GM19025 (cell line): Measurements from ENCODE around the gene RING1.

ENCODE experiments used
- ATAC-seq: cut with Tn5 transposase; IDR thresholded peaks from one replicate; pipeline ENCODE4 v1.9.1; 2021; ENCODE audit warnings: mild to moderate bottlenecking, low read depth, moderate library complexity; ENCODE audit not compliant: unreplicated experiment

Gene RING1

DNA sequence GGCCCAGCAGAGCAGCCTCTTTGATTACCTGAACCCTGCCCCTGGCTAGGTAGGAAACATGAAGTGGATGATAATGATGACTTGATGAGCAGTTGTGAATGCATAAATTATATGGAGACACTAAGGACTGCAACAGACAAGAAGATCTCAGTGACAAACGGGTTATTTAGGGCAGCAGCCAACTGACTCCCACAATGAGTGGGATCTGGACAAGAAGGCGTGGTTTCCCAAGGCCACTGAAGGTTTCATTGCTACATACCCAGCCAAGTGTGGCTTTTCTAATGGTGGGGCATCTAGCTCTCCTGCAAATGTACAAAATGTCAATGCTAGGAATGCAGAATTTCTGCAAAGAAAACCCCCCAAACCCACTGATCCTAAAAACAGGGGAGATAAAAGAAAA, 29.4 kb downstream of the RING1 start:
- no peak for ATAC-seq

DNA sequence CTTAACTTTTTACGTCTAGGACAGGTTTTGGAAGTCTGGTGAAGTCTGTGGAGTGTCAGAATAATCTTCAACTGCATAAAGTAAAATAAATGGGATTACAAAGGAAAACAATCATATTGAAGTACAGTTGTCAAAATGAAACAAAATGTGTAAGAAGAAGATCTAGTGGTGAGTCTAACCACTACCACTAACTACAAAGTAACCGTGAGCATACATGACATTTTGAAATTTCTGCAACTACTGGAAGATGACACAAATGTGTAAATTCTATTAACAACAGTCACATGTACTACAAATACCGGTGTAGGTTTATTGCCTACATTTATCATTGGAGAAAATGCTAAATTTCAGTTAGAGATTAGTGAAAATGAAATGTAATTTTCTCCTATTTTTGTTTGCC, 33.7 kb downstream of the RING1 start:
- ATAC-seq = no peak

DNA sequence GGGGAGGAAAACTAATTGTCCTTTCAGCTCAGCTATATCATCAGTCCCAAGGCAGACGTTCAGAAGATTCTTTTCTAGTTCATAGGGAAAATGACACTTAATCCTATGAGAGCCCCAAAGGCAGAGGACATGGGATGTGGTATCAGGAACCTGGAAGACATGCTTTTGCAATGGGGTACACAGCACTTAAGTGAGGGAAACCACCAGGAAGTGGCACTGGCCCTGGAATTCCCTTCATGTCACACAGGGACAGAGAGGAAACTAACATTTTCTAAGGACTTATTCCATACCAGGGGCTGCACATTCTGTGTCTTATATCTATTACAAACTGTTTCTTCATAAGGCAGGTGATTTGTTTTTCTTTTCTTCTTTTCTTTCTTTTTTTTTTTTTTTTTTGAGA, 35.2 kb downstream of the RING1 start:
- ATAC-seq = no peak

DNA sequence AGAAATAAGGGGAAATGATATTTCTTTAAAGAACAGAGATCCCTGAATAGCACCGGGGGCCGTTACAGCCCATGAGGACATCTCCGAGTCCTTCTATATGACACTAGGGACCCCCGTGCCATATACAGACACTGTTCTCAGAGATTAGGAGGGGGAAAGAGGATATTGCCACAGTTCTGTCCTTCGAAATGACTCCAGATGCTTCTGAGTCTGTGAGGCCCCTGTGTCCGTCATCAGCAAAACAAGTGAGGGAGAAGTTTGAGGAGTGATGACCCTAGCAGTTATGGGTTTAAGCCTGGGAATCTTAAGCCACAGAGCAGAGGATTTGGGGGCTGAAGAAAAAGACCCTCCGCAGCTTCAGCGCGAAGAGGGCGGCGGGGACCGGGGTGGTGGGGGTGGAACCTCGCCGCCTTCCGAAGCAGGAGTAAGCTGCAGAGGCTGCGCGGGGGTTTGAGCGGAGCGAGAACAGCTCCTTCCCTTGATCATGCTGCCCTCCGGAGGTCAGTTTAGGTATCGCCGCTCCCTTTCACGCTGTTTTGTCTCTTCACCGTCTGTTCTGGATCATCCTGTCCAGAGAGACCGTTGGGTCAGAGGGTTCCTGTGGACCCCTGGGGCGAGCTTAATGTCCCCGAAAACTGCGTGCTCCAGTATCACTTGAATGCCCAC, 39.8 kb downstream of the RING1 start:
- ATAC-seq = no peak

GRCh38 chr6:33248643-33248931, 40.3 kb downstream of the RING1 start:
- no peak for ATAC-seq

DNA sequence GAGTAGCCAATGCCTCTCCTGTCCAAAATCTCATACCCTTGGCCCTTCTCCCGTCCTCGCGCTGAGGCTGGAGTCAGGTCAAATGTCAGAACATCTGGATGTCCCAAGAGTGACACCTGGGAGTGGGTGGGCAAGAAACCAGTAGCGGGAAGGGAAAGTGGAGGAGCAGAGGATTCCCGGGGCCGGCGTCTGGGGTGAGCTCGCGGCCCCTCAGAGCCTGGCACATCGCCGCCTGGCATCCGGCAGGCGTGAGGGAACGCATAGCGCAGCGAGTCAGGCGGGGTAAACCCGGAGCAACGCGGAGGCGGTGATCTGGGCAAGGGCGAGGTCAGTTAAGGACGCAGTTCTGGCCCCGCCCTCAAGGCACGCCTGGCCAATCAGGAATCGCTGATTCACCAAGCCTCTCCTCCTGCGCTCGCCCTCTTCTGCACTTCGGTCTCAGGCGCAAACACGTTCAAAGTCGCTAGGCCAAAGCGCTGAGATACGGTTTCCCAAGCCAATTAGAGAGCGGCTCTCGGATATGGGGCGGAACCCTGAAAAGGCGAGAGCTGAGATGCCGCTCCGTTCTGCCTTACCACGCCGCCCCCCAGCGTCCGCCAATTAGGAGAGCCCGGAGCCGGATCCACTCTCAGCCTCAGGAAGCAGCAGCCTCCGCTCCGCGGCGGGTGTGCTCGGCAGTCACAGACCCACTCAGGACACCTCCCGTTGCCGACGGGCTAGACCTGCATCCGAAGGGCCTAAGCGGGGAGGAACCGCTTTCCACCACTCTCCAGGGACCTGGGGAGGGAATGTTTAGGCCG, 40.8 kb downstream of the RING1 start:
- peak; percentile 92 for ATAC-seq

GRCh38 chr6:33249732-33250630, 41.7 kb downstream of the RING1 start:
- no peak for ATAC-seq

- no peak for ATAC-seq
Measured at GRCh38 chr6:33250731-33251130, 42.4 kb downstream of the RING1 start.

DNA sequence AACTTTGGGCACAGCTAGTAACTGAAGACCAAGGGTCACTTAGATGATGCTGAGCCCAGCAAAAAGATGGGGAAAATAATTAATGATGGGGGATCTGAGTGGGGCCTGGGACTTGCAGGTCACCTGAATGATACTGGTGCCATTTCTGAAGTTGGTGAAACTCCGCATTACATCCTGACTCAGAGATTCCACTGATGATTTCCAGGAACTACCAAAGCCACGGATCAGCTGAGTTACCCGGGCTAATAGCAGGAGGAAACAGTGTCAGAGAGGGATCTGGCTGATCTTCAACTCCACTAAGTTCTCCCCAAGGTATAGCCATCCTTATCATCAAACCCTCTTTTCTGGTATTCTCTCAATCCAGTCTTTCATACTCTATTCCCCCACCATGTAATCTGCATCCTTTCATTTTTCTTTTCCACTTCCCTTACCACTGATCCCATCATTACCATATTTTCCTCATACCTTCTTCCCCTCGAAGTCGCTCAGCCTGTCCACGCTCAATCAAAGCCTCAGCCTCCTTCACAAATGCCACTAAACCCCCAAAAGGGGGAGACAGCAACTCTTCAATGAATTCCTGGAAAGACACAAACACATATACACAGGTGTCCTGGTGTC, 43.2 kb downstream of the RING1 start:
- ATAC-seq = no peak

GRCh38 chr6:33252759-33253158, 44.5 kb downstream of the RING1 start:
- no peak for ATAC-seq

DNA sequence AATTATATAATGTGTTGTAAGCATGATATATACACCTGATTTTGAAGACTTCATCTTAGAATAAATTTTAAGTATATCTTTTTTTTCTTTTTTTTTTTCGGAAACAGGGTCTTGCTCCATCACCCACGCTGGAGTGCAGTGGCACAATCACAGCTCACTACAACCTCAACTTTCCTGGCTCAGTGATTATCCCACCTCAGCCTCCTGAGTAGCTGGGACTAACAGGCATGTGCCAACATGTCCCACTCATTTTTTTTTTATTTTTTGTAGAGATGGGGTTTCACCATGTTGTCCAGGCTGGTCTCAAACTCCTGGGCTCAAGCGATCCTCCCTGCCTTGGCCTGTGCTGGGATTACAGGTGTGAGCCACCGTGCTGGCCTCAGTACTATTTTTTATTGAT, 46.3 kb downstream of the RING1 start:
- no peak for ATAC-seq

- ATAC-seq = no peak
Measured at GRCh38 chr6:33259032-33259431, 50.7 kb downstream of the RING1 start.
